HG03558 (cell line): ENCODE measurements around the gene ETFDH.
"Not testable (repeated sequence)": the region's sequence is repeated elsewhere in the genome, so short reads cannot be mapped to it uniquely, and the experiment has no call there.

Experiments
- ATAC-seq: cut with Tn5 transposase; IDR thresholded peaks from one replicate; pipeline ENCODE4 v1.9.1; 2021; ENCODE audit warnings: moderate number of reproducible peaks; ENCODE audit not compliant: unreplicated experiment; ENCODE audit errors: extremely low read depth

The ETFDH gene

DNA sequence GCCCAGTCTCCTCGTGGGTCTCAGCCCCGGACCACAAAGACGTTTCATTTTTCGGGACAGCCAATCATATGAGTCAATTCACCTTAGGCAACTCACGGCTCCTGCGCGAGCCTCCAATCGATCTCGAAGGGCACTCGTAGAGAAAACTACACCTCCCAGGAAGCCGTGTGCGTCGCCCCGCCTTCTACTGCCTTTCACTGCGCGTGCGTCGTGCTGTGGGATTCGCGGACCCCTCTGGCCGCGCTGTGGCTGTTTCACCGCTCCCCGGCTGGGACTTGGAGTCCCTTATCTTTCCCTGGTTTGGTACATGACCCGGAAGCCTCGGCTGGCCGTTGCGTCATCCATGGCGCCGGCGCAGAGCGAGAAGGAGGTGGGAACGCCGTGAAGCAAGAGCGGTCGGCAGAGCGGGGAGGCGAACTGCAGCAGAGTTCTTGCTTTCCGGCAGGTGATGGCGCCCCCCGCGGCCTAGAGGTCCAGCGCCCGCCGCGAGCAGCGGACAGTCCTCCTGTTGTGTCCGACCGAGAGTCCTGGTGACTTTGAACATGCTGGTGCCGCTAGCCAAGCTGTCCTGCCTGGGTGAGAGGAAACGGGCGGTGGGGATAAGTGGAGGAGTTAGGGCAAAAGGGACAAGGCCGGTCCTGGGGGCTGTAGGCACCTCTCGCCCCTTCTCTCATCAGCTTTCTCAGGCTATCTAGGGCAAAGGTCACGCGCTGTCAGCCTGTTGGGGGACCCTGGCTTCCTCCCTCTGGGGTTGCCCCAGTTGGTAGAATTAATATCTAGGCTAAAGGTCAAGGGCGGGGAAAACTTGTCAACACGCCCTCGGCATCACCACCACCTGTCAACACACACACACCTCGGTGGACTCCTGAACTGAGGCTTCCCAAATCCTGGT lies at the start of gene ETFDH:
TSS of gene ETFDH (plus strand) at position 382 of the 892 bp plus-strand sequence. CDS start at position 543, 161 bp downstream.
- peak; percentile 85 for ATAC-seq

DNA sequence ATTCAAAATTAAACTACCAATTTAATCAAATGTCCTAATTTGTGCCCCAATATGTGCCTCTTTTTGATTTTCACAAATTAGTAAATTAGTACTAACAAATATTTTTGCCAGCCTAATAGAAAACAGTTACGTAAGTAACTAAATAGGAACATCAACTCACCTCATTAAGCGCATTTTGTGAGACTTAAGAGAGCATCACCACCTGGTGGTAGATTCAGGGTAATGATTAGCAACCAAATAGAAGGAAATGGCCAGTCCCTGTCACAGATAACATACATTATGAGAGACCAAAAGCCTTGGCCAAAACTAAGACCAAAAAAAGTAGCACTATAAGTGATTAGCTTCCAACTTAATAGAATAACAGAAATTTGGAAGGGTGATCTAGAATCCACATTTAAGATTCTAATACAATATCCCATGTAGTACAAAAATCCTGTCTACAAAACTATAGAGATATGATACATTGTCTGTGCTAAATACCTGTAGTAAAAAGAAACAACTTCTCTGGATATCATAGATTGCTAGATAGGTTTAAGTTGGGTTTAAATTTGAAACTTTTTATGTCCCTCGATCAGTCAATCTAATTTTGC lies 47.1 kb upstream of the ETFDH start:
- ATAC-seq = peak; percentile 83

DNA sequence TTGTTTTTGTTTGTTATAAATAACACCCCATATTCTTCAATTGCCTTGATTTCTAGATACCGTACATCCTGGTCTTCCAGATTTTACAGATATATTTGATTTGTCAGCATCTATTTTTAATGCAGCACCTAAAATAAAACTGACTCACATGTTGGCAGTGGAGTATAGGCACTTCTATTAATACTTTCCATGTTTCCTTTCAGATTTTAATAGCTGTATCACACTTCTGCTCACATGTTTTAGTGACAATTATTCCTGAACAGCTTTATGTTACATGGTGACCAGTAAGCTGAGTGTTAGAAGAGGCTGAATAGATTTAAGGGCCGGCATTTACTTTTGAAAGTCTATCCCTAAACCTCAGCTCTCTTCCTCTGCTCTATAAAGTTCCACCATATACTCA lies 46.6 kb upstream of the ETFDH start:
- no peak for ATAC-seq

DNA sequence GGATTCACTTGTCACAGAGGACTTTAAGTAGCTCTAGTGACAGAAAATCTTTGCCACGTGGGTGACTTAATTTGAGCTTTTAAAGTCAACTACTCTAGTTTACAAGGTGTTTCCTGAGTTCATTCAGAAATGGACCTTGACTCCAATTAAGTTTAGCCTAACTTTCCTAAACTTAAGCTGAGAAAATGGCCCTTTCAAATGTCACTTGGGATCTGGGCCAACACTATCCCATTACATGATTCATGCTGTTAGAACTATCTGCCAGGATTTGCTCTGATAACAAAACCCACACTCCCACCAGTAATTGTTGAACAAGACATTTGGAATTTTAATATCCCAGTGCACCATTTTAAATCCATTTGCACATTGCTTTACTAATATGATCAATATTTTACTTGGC lies 41.2 kb upstream of the ETFDH start:
- no peak for ATAC-seq

DNA sequence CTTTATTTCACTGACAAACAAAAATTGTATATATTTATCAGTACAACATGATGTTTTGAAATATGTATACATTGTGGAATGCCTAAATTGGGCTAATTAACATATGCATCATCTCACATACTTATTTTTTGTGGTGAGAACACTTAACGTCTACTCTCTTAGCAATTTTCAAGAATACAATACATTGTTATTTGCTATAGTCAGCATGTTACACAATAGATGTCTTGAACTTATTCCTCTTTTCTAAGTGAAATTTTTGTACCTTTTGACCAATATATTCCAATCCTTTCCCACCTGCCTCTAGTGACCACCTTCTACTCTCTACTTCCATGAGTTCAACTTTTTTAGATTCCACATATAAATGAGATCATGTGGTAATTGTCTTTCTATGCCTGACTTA lies 35.5 kb upstream of the ETFDH start:
- ATAC-seq = no peak

DNA sequence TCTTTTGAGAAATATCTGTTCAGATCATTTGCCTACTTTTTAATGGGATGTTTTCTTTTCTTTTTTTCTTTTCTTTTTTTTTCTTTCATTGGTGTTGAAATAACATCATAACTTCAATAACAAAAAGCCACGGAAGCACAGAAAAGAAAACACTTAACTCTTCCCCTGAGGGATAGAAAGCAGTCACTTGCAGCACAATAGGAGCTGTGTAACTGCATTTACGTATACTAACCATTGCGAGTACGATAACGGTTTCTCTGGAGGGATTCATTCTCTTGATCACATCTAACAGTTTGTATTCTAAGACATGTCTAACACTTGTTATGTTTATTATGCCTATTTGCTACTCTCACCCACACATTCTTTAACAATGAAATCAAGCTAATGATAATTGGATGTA lies 27.7 kb upstream of the ETFDH start:
- ATAC-seq = no peak

DNA sequence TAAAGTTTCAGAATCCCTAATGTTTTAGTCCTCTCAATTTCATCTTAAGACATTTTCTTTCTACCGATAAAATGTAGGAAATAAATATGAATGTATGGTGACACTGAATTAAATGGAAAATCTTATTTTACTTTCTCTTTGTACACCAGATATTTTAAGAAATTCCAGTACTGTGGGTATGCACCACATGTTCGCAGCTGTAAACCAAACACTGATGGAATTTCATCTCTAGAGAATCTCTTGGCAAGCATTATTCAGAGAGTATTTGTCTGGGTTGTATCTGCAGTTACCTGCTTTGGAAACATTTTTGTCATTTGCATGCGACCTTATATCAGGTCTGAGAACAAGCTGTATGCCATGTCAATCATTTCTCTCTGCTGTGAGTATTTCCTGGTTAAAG lies 27.3 kb upstream of the ETFDH start:
- ATAC-seq = no peak

DNA sequence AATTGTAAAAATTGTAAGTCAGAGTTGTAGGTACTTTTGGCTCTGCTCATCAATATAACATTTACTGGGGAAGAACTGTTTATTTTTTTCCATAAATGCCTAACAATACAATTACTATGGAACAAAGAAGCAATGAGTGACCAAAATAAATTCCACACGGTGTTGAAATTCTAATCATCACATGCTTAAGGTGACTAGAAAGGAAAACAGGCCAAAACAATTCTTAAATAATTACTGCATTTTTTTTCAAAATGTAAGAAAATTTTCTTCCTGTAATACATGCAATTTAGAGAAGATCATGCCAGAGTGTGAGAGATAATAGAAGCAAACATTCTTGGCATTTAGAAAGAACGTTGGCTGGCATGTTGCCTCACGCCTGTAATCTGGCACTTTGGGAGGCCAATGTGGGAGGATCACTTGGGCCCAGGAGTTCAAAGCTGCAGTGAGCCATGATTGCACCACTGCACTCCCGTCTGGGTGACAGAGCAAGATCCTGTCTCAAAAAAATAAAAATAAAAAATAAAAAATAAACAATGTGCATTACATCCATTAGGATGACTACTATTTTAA lies 22.9 kb upstream of the ETFDH start:
- no peak for ATAC-seq

DNA sequence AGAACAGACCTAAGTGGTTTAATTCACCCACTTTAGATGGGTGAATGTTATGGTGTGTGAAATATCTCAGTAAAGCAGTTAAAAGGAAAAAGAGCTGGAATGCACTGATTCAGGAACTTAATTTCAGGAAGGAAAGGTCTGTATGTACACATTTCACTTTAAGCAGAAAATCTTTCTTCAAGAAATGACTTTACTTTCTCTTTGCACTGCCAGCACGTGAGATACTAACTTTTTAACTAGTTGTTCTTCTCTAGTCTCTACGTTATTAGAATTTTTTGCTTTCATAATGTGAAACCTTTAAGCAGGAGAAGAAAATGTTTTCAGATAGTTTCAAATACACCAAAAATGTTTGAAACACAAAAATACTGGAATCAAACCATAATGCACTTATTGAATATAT lies 19.2 kb upstream of the ETFDH start:
- no peak for ATAC-seq

DNA sequence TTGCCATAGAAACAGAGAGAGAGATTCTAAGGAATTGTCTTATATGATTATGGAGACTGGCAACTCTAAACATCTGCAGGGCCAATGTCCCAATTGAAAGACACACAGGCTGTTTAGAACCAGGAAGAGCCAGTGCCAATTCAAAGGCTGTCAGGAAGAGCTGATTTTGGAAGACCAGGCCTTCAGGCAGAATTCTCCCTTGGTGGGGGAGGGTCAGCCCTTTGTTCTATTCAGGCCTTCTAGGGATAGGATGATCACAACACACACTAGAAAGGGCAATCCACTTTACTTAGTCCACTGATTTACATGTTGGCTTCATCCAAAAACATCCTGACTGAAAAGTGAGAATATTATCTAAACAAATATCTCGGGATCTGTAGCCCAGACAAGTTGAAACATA lies 15.7 kb upstream of the ETFDH start:
- no peak for ATAC-seq

DNA sequence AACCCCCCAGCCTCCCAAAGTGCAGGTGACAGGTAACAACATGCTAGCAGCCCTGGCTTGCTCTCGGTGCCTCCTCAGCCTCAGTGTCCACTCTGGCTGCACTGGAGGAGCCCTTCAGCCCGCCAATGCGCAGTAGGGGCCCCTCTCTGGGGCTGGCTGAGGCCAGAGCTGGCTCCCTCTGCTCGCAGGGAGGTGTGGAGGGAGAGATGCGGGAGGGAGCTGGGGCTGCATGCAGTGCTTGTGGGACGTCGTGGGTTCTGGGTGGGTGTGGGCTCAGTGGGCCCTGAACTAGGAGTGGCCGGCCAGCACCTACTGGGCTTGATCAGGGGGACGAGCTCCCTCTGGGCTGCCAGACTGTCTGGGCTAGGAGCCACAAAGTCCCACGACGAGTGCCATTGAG lies 14.8 kb upstream of the ETFDH start:
- no peak for ATAC-seq

DNA sequence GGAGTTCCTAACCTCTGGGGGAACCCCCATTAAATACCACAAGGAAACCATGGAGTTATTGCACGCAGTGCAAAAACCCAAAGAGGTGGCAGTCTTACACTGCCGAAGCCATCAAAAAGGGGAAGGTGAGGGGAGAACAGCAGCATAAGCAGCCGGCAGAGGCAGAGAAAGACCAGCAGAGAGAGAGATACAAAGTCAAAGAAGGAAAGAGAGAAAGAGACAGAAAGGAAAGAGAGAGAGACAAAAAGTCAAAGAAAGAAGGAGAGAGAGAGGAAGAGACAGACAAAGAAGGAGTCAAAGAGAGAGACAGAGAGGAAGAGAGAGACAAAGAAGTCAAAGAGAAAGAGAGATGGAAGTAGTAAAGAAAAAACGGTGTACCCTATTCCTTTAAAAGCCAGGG lies 8.8 kb upstream of the ETFDH start:
- ATAC-seq = not testable (repeated sequence)

DNA sequence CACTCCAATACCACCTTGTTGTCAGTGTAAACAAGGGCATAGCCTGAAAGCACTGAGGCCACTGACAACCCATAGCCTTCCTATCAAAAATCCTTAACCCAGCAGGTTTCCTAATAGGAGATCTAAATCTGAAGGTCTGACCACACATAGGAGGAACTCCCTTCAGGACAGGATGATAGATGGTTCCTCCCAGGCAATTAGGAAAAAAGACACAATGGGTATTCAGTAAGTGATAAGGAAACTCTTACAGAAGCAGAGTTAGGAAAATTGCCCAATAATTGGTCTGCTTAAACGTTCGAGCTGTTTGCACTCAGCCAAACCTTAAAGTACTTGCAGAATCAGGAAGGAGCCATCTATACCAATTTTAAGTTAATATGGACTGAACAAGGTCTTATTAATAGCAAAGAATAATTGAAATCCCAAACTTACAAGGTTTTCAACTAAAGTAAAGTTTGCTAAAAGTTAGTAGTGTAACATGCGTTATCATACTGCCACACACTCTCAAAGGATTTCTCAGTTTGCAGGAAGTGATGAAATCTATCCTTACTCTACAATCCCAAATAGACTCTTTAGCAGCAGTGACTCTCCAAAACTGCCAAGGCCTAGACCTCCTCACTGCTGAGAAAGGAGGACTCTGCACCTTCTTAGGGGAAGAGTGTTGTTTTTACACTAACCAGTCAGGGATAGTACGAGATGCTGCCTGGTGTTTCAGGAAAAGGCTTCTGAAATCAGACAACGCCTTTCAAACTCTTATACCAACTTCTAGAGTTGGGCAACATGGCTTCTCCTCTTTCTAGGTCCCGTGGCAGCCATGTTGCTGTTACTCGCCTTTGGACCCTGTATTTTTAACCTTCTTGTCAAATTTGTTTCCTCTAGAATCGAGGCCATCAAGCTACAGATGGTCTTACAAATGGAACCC lies 8.1 kb upstream of the ETFDH start:
- ATAC-seq = not testable (repeated sequence)

DNA sequence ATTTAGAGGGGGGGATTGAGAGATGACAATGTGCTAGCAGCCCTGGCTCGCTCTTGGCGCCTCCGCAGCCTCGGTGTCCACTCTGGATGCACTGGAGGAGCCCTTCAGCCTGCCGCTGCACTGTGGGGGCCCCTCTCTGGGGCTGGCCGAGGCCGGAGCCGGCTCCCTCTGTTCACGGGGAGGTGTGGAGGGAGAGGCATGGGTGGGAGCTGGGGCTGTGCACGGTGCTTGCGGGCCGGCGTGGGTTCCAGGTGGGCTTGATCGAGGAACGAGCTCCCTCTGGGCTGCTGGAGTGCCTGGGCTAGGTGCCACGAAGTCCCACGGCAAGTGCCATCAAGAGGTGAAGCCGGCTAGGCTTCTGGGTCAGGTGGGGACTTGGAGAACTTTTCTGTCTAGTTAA lies 7.3 kb upstream of the ETFDH start:
- ATAC-seq = no peak

DNA sequence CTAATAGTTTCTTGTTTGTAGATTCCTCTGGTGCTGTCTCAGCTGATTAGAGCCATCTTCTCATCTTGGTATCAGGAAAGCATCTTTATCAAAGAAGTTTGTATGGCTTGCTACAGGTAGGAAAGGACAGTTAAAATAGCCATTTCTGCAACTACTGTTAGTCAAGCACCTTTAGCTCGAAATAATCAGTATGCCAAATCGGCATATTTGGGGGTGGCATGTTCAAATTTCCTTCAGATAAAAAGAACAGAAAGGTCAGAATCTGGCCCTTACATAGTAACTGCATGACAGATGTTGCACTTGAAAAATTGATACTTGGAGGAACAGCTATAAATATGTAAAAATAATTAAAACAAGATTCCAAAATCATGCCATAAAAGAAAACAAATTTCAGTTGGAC lies 5.2 kb upstream of the ETFDH start:
- no peak for ATAC-seq

DNA sequence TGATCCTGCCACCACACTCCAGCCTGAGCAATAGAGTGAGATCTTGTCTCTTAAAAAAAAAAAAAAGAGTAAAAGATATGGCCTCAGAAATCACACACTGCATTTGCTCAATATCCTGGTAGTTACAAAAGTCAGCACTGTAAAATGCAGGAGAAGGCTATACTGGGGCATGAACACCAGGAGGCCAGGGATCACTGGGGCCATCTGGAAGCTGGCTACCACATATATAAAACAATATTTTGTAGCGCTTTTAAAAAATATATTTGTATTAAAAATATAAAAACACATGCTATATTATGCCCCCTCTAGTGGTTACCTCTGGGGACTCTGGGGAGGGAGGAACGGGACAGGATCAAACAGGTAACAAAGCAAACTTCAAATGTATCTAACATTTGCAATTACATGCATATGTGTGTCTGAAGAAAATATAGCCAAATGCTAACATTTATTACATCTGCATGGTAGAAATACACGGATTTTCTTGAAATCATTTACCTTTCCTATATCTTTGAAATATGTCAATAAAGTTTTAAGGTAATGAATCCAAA lies 4.4 kb upstream of the ETFDH start:
- ATAC-seq = no peak

DNA sequence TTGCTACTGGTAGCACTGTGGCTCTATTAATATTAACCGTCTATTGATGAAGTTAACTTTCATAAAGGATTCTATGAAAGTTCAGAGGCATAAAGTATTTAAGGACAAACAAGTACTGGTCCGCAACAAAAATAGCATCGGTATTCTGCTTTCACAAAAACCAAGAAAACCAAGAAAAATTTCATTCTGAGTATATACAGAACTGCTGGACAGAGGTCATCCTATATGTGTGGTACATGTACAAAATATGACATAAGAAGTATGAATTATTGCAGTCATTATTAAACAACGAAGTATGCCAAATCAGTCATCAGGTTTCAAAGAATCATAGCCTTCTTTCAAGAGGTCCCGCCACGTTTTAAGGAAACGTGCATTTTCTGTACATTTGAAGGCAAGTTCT lies 2.8 kb upstream of the ETFDH start:
- no peak for ATAC-seq

DNA sequence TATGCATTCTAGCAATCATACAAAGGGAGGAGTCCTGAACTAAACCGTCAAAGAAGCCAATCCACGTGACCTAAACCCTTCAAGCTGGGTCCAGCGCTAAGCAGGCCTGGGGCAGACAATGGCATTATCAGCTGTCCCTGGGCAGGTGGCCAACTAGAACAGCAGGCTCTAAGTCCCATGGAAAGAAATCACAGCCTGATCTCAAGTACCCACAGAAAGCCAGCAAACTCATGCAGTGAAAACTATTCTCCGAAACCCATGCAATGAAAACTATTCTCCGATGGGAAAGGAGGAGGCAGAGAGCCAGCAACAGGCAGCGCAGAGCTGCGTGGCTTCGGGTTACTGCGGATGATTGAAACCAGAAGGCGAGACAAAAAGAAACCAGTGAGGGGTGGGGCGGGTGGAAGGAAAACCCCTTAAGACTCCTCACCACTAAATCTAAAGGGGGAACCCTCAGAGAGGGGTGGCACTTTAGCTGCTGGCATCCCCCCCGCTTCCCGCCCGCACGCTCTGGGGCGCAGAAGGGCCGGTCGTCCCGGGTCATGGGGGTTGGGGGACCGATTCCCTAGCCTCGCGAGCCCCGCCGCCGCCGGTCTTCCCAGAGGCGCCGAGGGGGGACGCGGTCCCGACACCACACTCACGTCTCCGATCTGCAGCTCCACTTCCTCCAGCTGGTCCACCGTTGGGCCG lies 976 bp upstream of the ETFDH start:
- ATAC-seq = no peak

DNA sequence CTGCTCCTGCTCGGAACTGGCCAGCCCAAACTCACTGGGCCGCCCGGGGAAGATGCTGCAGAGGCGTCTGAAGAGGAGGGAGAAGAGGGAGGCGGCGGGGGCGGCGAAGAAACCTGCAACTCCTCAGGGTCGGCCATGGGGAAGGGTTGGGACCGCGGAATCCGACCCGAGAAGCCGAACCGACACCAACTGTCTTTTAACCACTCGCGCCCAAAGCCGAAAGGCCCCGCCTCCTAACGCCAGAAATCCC lies 506 bp upstream of the ETFDH start, which contains the start of gene C4orf46:
TSS of gene C4orf46 (minus strand) at position 223 of the 250 bp plus-strand sequence. CDS start at position 137, 86 bp downstream.
- no peak for ATAC-seq

DNA sequence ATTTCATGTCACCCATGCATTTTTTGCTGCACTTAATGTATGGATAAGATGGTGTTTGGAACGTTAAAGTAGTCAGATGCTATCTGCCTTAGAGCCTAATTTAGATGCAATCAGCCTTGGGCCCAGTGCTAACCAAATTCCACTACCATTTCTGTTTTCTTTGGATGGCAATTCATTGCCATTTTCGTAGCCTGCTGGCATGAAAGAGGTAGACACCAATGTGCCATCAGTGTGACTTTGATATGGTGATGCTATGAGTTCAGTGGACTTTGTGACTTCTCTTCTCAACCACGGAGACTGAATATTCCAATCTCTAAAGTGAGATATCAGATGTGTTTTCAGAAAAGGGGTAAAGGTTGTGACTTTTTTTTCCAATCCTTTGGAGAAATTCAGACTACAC lies 1.5 kb downstream of the ETFDH start:
- ATAC-seq = no peak
